ENCODE measurements around the gene CRTC3. TPM values are rescaled to one million over a fixed set of nuclear protein-coding genes. Genes with fewer than 3 reads are reported as not detected.

Gene CRTC3
- total and polyA plus RNA-seq, 2 of the 13 experiments (the other 11 are each of a cell fraction or from before 2014, with no cell fraction given) = 8.4 to 11.8 TPM

- Histone ChIP-seq H3K27ac (ENCODE audit: extremely low read length, insufficient read depth, low read length) (no peak overlapping the region), H4K20me1 (ENCODE audit: insufficient read depth, low read length) (no peaks in the 10 kb centered on the region), H2AFZ (ENCODE audit: low read length) (no peak overlapping the region), H3K9ac (ENCODE audit: insufficient read depth, low read depth, low read length) (no peak overlapping the region), H3K4me2 (ENCODE audit: low read depth, low read length) (no peak overlapping the region), H3K36me3 (replicated peaks in 1 of 2; ENCODE audit: control insufficient read depth in 1 of 2, insufficient read depth in 2 of 2, low read length in 2 of 2) (no peaks in the 10 kb centered on the region), H3K9me3 (ENCODE audit: low read length) (no peaks in the 10 kb centered on the region), H3K79me2 (ENCODE audit: insufficient read depth, low read length) (no peaks in the 10 kb centered on the region), H3K4me3 (replicated peaks in 1 of 3; ENCODE audit: insufficient read depth in 1 of 3, low read depth in 2 of 3, low read length in 3 of 3) (no peak overlapping the region), H3K4me1 (ENCODE audit: insufficient read depth, low read length) (peaks cover 11% of the 10 kb centered on the region), H3K27me3 (ENCODE audit: control insufficient read depth in 1 of 2, insufficient read depth in 2 of 2, low read length in 2 of 2) (no peaks in the 10 kb centered on the region)
- no peak for ATAC-seq
- no TSS peak for BruUV-seq (replicated peaks)
- TF ChIP-seq CENPT (CRISPR knock-in tag; IDR thresholded peaks at IDR 0.05; ENCODE audit: low read depth) = no peak
- no peak for TF ChIP-seq MLX (CRISPR knock-in tag; IDR thresholded peaks at IDR 0.05)
- TF ChIP-seq ZNF784 (CRISPR knock-in tag; IDR thresholded peaks at IDR 0.05; ENCODE audit: borderline replicate concordance) = no peak
- TF ChIP-seq ESRRA (CRISPR knock-in tag; IDR thresholded peaks at IDR 0.05; ENCODE audit: low read depth) = no peak
- no peak for TF ChIP-seq SKI (IDR thresholded peaks at IDR 0.05; ENCODE audit: partially characterized antibody)
- TF ChIP-seq ZBTB33 (CRISPR knock-in tag; IDR thresholded peaks at IDR 0.05) = no peak
- TF ChIP-seq ARHGAP35 (CRISPR knock-in tag; IDR thresholded peaks at IDR 0.05; ENCODE audit: borderline replicate concordance) = no peak
- no peak for TF ChIP-seq ZBTB37 (CRISPR knock-in tag; IDR thresholded peaks at IDR 0.05)
- no peak for TF ChIP-seq FLYWCH1 (CRISPR knock-in tag; IDR thresholded peaks at IDR 0.05)
- no peak for TF ChIP-seq CBX1 (IDR thresholded peaks at IDR 0.05; ENCODE audit: low read depth)
- no peak for TF ChIP-seq TMF1 (CRISPR knock-in tag; IDR thresholded peaks at IDR 0.05; ENCODE audit: low read depth)
- TF ChIP-seq PRDM4 (CRISPR knock-in tag; IDR thresholded peaks at IDR 0.05; ENCODE audit: borderline replicate concordance) = no peak
- TF ChIP-seq MBD4 (IDR thresholded peaks at IDR 0.05; ENCODE audit: borderline replicate concordance, low read length) = no peak
- no peak for TF ChIP-seq KAT8 (CRISPR knock-in tag; IDR thresholded peaks at IDR 0.05)
- TF ChIP-seq HOXA5 (CRISPR knock-in tag; IDR thresholded peaks at IDR 0.05) = no peak
- no peak for TF ChIP-seq BORCS8-MEF2B (CRISPR knock-in tag; IDR thresholded peaks at IDR 0.05)
- TF ChIP-seq ZNF724P (CRISPR knock-in tag; IDR thresholded peaks at IDR 0.05; ENCODE audit: borderline replicate concordance) = no peak
- TF ChIP-seq ZNF282 (IDR thresholded peaks at IDR 0.05; ENCODE audit: partially characterized antibody) = no peak
- WGBS (ENCODE audit: low lambda C conversion rate) = 89% methylated on average over 7 of the region's 7 CpGs
- FAIRE-seq = no peak
- ChIA-PET POLR2A (no interaction called here), CTCF (ENCODE audit: low intra/inter-chr PET ratio, low total read pairs) (no interaction called here)
- in situ Hi-C loops (cut with HindIII; ENCODE audit: extremely low pct_ligation_motif_present, low pct_unique_long_range_greater_than_20kb) = no loop called here
- intact Hi-C loops (cut with micrococcal nuclease; ENCODE audit: unreplicated experiment) = no loop called here
- DNase-seq (ENCODE audit: low spot score) = no peak
These were observed 47.1 kb downstream of the CRTC3 start for GRCh38 chr15:90576711-90577389.
